GM21390 (cell line): ENCODE measurements around the gene PCDHB4.
"Not testable (repeated sequence)": the region's sequence is repeated elsewhere in the genome, so short reads cannot be mapped to it uniquely, and the experiment has no call there.

Source experiments
- ATAC-seq: cut with Tn5 transposase; IDR thresholded peaks from one replicate; pipeline ENCODE4 v1.9.1; 2021; ENCODE audit not compliant: unreplicated experiment

Gene PCDHB4

DNA sequence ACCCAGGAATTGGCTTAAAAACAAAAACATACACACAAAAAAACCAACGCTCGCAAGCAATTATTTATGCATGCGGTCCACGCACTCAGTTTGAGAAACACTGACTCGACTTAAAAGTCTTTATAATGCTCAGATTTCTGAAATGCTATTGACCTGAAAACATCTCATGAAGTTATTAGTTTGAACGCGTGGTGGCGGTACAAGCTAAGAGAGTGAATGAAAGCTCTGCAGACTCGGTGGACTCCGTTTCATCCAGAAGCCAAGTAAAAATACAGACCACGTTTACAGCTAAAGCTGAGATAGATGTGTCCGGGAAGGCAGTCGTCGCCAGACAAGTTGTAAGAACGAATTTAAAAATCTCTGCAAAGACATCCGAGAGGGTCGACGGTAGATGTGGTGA, 28.2 kb downstream of the PCDHB4 start, which contains the start of gene PCDHB6:
Gene PCDHB6 (plus strand): TSS at position 246 of the 400 bp plus-strand sequence. CDS start 201 bp downstream, outside the sequence.
- ATAC-seq, result no peak

DNA sequence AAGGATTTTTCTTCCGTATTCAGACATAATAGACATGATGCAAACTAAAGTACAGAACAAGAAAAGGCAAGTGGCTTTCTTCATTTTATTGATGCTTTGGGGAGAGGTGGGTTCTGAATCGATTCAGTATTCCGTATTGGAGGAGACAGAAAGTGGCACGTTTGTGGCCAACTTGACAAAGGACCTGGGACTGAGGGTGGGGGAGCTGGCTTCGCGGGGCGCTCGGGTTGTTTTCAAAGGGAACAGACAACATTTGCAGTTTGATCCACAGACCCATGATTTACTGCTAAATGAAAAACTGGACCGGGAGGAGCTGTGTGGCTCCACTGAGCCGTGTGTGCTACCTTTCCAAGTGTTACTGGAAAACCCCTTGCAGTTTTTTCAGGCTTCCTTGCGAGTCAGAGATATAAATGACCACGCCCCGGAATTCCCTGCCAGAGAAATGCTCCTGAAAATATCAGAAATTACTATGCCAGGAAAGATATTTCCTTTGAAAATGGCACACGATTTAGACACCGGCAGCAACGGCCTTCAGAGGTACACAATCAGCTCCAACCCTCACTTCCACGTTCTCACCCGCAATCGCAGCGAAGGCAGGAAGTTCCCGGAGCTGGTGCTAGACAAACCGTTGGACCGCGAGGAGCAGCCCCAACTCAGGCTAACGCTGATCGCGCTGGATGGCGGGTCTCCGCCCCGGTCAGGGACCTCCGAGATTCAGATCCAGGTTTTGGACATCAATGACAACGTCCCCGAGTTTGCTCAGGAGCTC, 28.8 kb downstream of the PCDHB4 start:
- no peak for ATAC-seq

- ATAC-seq, result no peak
Measured at GRCh38 chr5:141150993-141151325, 29.3 kb downstream of the PCDHB4 start.

GRCh38 chr5:141151632-141152031, 30.0 kb downstream of the PCDHB4 start:
- ATAC-seq, result not testable (repeated sequence)

DNA sequence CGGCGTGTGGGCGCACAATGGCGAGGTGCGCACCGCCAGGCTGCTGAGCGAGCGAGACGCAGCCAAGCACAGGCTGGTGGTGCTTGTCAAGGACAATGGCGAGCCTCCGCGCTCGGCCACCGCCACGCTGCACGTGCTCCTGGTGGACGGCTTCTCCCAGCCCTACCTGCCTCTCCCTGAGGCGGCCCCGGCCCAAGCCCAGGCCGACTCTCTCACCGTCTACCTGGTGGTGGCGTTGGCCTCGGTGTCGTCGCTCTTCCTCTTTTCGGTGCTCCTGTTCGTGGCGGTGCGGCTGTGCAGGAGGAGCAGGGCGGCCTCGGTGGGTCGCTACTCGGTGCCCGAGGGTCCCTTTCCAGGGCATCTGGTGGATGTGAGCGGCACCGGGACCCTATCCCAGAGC, 30.5 kb downstream of the PCDHB4 start:
- ATAC-seq, result not testable (repeated sequence)

- ATAC-seq, result no peak
Measured at GRCh38 chr5:141155540-141156374, 34.1 kb downstream of the PCDHB4 start.

DNA sequence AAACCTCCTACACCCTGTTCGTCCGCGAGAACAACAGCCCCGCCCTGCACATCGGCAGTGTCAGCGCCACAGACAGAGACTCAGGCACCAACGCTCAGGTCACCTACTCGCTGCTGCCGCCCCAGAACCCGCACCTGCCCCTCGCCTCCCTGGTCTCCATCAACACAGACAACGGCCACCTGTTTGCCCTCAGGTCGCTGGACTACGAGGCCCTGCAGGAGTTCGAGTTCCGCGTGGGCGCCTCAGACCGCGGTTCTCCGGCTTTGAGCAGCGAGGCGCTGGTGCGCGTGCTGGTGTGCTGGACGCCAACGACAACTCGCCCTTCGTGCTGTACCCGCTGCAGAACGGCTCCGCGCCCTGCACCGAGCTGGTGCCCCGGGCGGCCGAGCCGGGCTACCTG, 35.7 kb downstream of the PCDHB4 start:
- not testable (repeated sequence) for ATAC-seq

DNA sequence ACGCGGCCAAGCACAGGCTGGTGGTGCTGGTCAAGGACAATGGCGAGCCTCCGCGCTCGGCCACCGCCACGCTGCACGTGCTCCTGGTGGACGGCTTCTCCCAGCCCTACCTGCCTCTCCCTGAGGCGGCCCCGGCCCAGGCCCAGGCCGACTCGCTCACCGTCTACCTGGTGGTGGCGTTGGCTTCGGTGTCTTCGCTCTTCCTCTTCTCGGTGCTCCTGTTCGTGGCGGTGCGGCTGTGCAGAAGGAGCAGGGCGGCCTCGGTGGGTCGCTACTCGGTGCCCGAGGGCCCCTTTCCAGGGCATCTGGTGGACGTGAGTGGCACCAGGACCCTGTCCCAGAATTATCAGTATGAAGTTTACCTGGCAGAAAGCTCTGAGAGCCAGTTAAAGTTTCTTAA, 36.3 kb downstream of the PCDHB4 start:
- ATAC-seq, result not testable (repeated sequence)

DNA sequence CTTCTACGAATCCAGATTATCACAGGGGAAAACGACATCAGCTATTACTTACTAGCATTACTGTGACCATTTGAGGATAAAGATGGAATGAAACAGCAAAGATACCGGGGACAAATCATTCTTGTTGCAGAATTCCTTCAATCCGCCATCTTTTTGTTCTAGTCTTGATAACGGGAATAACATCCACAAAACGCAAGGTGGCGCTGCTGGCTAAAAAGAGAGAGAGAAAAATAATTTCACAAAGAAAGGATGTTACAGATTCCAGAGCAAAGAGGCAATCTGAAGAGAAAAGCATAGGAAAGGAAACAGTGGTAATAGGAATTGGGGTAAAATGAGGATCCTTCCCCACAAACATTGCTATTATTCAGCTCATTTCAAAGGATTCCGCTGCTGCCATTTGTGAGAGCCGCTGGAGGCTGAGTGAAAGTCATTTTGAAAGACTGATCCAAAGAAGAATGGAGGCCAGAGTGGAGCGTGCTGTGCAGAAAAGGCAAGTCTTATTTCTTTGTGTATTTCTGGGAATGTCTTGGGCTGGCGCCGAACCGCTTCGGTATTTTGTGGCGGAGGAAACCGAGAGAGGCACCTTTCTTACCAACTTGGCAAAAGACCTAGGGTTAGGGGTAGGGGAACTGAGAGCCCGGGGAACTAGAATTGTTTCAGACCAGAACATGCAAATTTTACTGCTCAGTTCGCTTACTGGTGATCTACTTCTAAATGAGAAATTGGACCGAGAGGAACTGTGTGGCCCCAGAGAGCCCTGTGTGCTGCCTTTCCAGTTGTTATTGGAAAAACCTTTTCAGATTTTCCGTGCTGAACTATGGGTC, 51.0 kb downstream of the PCDHB4 start, which contains the start of gene PCDHB7:
Gene PCDHB7 (plus strand): TSS at position 264 of the 824 bp plus-strand sequence. CDS start 192 bp downstream, at position 456.
- no peak for ATAC-seq

GRCh38 chr5:141174291-141175104, 52.9 kb downstream of the PCDHB4 start:
- ATAC-seq, result not testable (repeated sequence)
